NT2/D1 (cell line): ENCODE data around the gene NUDCD2.

Experiments
- SUZ12 ChIP-seq: IDR thresholded peaks from 2 replicates; pipeline ENCODE4 v1.6.1; 2011; ENCODE audit not compliant: insufficient read length, insufficient read depth; ENCODE audit errors: extremely low read depth
- YY1 ChIP-seq: IDR thresholded peaks from 2 replicates; pipeline ENCODE4 v1.6.1; 2011; ENCODE audit not compliant: insufficient read length, insufficient read depth
- ZNF274 ChIP-seq: IDR thresholded peaks from 2 replicates; pipeline ENCODE4 v1.6.1; 2011; ENCODE audit warnings: mild to moderate bottlenecking, low read depth, low read length

- TF ChIP-seq YY1 (no peak), ZNF274 (no peak), SUZ12 (no peak)
These were observed 22.4 kb downstream of the NUDCD2 start, which contains the start of gene CCNG1 for GRCh38 chr5:163437309-163438182.
